K562 (cell line): ENCODE results near the gene CLSTN2. TPM values are rescaled to one million over a fixed set of nuclear protein-coding genes. Genes with fewer than 3 reads are reported as not detected.

Experiments used
- ATAC-seq: fragments of 200-7000 bp; cut with Tn5 transposase; 3 replicates; pipeline ENCODE4 v1.9.1; 2020; ENCODE audit warnings: moderate library complexity
- BruUV-seq: library from RNA; stranded (reverse); fragments of 400-500 nt; replicated peaks from 2 replicates; lab custom pipeline; 2021; lab: Mats Ljungman, UMichigan
- CTCF ChIA-PET: fragments of 300-600 bp; formaldehyde crosslinking; extraction: SDS; loops from one replicate; lab custom pipeline; 2021; ENCODE audit warnings: low intra/inter-chr PET ratio; lab: Yijun Ruan, JAX
- POLR2A ChIA-PET: fragments of 300-600, 350-650 bp; sonication (Branson Sonifier 250); formaldehyde crosslinking; extraction: SDS; loops from one replicate; lab custom pipeline; 2021; ENCODE audit warnings: antibody characterized with exemption, inconsistent platforms; lab: Yijun Ruan, JAX
- DNase-seq, 4 experiments: peaks; one replicate each; pipeline versions ENCODE4 v3.0.0 to v3.0.0-alpha.2; 2011 to 2018; ENCODE audit warnings: low spot score in 3 of 4, mixed read lengths in 3 of 4; ENCODE audit errors: extremely low read depth in 1 of 4
- FAIRE-seq: peaks from 2 replicates; lab custom pipeline; 2011; peaks lifted over from hg19 to GRCh38; lab: Jason Lieb, UNC
- H2AFZ ChIP-seq: 2 replicates; pipeline ENCODE4 v1.6.0; 2011; ENCODE audit warnings: low read depth, low read length, control low read depth, inconsistent platforms
- H3K27ac ChIP-seq: fragments of 200-600 bp; 3 replicates; pipeline ENCODE4 v1.8.0; 2011; ENCODE audit warnings: low read depth, mild to moderate bottlenecking, control low read depth, inconsistent platforms, low read length, moderate library complexity, mixed read lengths; ENCODE audit errors: extremely low read depth
- H3K27me3 ChIP-seq, 2 experiments: fragments of 300-600 bp in 1 of 2; 2 replicates in 1 of 2; 3 replicates in 1 of 2; pipeline versions ENCODE4 v1.6.0 to v1.8.0; 2011; ENCODE audit warnings: inconsistent platforms in 2 of 2, low read length in 2 of 2, mild to moderate bottlenecking in 1 of 2, mixed read lengths in 1 of 2, moderate library complexity in 1 of 2; ENCODE audit not compliant: control insufficient read depth in 2 of 2, insufficient read depth in 2 of 2
- H3K36me3 ChIP-seq: fragments of 300-600 bp; 3 replicates; pipeline ENCODE4 v1.8.0; 2011; ENCODE audit warnings: mild to moderate bottlenecking, low read length, inconsistent platforms; ENCODE audit not compliant: control insufficient read depth, insufficient read depth
- H3K4me1 ChIP-seq, 2 experiments: fragments of 200-600 bp in 1 of 2; replicated peaks in 1 of 2; 2 replicates in 1 of 2; 3 replicates in 1 of 2; pipeline versions ENCODE4 v1.5.1 to v1.8.0; 2011; ENCODE audit warnings: inconsistent platforms in 2 of 2, low read length in 2 of 2, mild to moderate bottlenecking in 1 of 2, mixed read lengths in 1 of 2, moderate library complexity in 1 of 2; ENCODE audit not compliant: control insufficient read depth in 2 of 2, insufficient read depth in 2 of 2
- H3K4me2 ChIP-seq: 2 replicates; pipeline ENCODE4 v1.6.1; 2011; ENCODE audit warnings: low read length, control low read depth, inconsistent platforms, mixed read lengths; ENCODE audit not compliant: insufficient read depth
- H3K4me3 ChIP-seq: fragments of 200-600 bp; sonication (generic), shearing (Covaris generic); 2 replicates; pipeline ENCODE4 v1.5.1; 2016; ENCODE audit warnings: control low read depth, inconsistent platforms
- H3K79me2 ChIP-seq: fragments of 200-600 bp; 3 replicates; pipeline ENCODE4 v1.8.0; 2011; ENCODE audit warnings: low read length, inconsistent platforms; ENCODE audit not compliant: control insufficient read depth, insufficient read depth
- H3K9ac ChIP-seq, 2 experiments: 2 replicates each; pipeline versions ENCODE4 v1.6.0 to v1.6.1; 2011; ENCODE audit warnings: low read depth in 2 of 2, low read length in 2 of 2, control low read depth in 1 of 2, inconsistent platforms in 1 of 2, mild to moderate bottlenecking in 1 of 2, mixed read lengths in 1 of 2; ENCODE audit not compliant: insufficient read depth in 1 of 2
- H3K9me1 ChIP-seq: one replicate; pipeline ENCODE4 v1.6.0; 2011; ENCODE audit warnings: inconsistent platforms, mild to moderate bottlenecking, low read length, moderate library complexity; ENCODE audit not compliant: control insufficient read depth, insufficient read depth
- H3K9me3 ChIP-seq: replicated peaks from 2 replicates; pipeline ENCODE4 v1.5.1; 2011; ENCODE audit warnings: low read depth, low read length, inconsistent platforms; ENCODE audit not compliant: control insufficient read depth, insufficient read depth
- H4K20me1 ChIP-seq: replicated peaks from 2 replicates; pipeline ENCODE4 v1.6.1; 2011; ENCODE audit warnings: low read length, inconsistent platforms, mixed read lengths; ENCODE audit not compliant: control insufficient read depth, insufficient read depth
- EP400 ChIP-seq: fragments of 450-650 bp; IDR thresholded peaks from 2 replicates; pipeline ENCODE4 v1.6.1; 2017; ENCODE audit warnings: antibody characterized with exemption, mild to moderate bottlenecking, moderate library complexity
- EWSR1 ChIP-seq: fragments of 450-650 bp; IDR thresholded peaks from 2 replicates; pipeline ENCODE4 v1.6.1; 2018; ENCODE audit warnings: borderline replicate concordance, mild to moderate bottlenecking, low read depth, moderate library complexity; ENCODE audit not compliant: partially characterized antibody
- FOXA3 ChIP-seq, 2 experiments: fragments of 450-650 bp in 1 of 2; sonication (generic) in 1 of 2; formaldehyde crosslinking; IDR thresholded peaks in 1 of 2; conservative IDR thresholded peaks in 1 of 2; 2 replicates each; pipeline versions ENCODE4 v1.4.0 to v1.8.0; 2020 to 2022; ENCODE audit warnings: mild to moderate bottlenecking in 2 of 2, missing genetic modification reagents in 1 of 2
- GTF2A2 ChIP-seq: IDR thresholded peaks from 2 replicates; pipeline ENCODE4 v1.6.1; 2016; ENCODE audit warnings: mild to moderate bottlenecking, missing genetic modification characterization, missing compliant biosample characterization
- IRF1 ChIP-seq: sonication (generic); formaldehyde crosslinking; IDR thresholded peaks from 2 replicates; pipeline ENCODE4 v1.8.0; 2022; ENCODE audit warnings: missing genetic modification reagents, mild to moderate bottlenecking, borderline replicate concordance
- JUND ChIP-seq, 2 experiments: IDR thresholded peaks; 2 replicates in 1 of 2; 3 replicates in 1 of 2; pipeline ENCODE4 v1.6.1; 2011; ENCODE audit warnings: borderline replicate concordance in 2 of 2, low read depth in 2 of 2, low read length in 2 of 2, improper control_type of control experiment in 1 of 2, missing biosample characterization in 1 of 2, missing genetic modification characterization in 1 of 2, missing genetic modification reagents in 1 of 2
- MITF ChIP-seq: IDR thresholded peaks from 2 replicates; pipeline ENCODE4 v1.6.1; 2014; ENCODE audit warnings: antibody characterized with exemption
- PPARD ChIP-seq: fragments of 250-450 bp; sonication (Bioruptor Pico); IDR thresholded peaks from 2 replicates; pipeline ENCODE4 v1.8.0; 2022; ENCODE audit warnings: inconsistent platforms, mild to moderate bottlenecking, moderate library complexity
- PTTG1 ChIP-seq: fragments of 450-650 bp; IDR thresholded peaks from 2 replicates; pipeline ENCODE4 v1.6.1; 2016; ENCODE audit warnings: low read depth, mild to moderate bottlenecking, missing genetic modification characterization, missing compliant biosample characterization
- SIX5 ChIP-seq, 2 experiments: IDR thresholded peaks; 2 replicates each; pipeline ENCODE4 v1.6.1; 2011; ENCODE audit warnings: low read length in 2 of 2, borderline replicate concordance in 1 of 2, low read depth in 1 of 2, mild to moderate bottlenecking in 1 of 2, moderate library complexity in 1 of 2; ENCODE audit not compliant: insufficient read depth in 1 of 2
- STAT5B ChIP-seq: fragments of 250-450 bp; sonication (Bioruptor Pico); IDR thresholded peaks from 2 replicates; pipeline ENCODE4 v1.8.0; 2021; ENCODE audit warnings: mild to moderate bottlenecking, inconsistent platforms
- TFAM ChIP-seq: fragments of 250-450 bp; sonication (Bioruptor Pico); conservative IDR thresholded peaks from 2 replicates; pipeline ENCODE4 v1.5.0; 2021; ENCODE audit warnings: mild to moderate bottlenecking, moderate library complexity
- ZKSCAN8 ChIP-seq: fragments of 200-800 bp; sonication (Bioruptor generic); IDR thresholded peaks from 2 replicates; pipeline ENCODE4 v1.6.1; 2016; ENCODE audit warnings: missing genetic modification characterization, missing compliant biosample characterization
- ZNF134 ChIP-seq: fragments of 250-450 bp; sonication (Bioruptor Pico); conservative IDR thresholded peaks from 2 replicates; pipeline ENCODE4 v1.4.0; 2020
- ZNF263 ChIP-seq: sonication (generic); formaldehyde crosslinking; IDR thresholded peaks from 2 replicates; pipeline ENCODE4 v1.8.0; 2022; ENCODE audit warnings: mild to moderate bottlenecking, missing genetic modification reagents, borderline replicate concordance
- ZNF347 ChIP-seq: fragments of 450-650 bp; formaldehyde crosslinking; IDR thresholded peaks from 2 replicates; pipeline ENCODE4 v1.4.0; 2020; ENCODE audit warnings: low read depth, mild to moderate bottlenecking, moderate library complexity
- ZNF583 ChIP-seq: fragments of 250-450 bp; sonication (Bioruptor Pico); IDR thresholded peaks from 2 replicates; pipeline ENCODE4 v1.4.0; 2020
- ZNF699 ChIP-seq: fragments of 250-450 bp; sonication (Bioruptor Pico); IDR thresholded peaks from 2 replicates; pipeline ENCODE4 v1.8.0; 2021; ENCODE audit warnings: mild to moderate bottlenecking, moderate library complexity; ENCODE audit not compliant: insufficient replicate concordance
- ZZZ3 ChIP-seq: fragments of 450-650 bp; IDR thresholded peaks from 2 replicates; pipeline ENCODE4 v1.6.1; 2016; ENCODE audit warnings: antibody characterized with exemption, mild to moderate bottlenecking, moderate library complexity
- WGBS: fragments of 100-300 bp; shearing (Covaris generic); methylation state at CpG from one replicate; pipeline ENCODE4 v1.1.6; 2016; ENCODE audit warnings: low coverage, mixed read lengths; ENCODE audit not compliant: insufficient coverage; ENCODE audit errors: missing lambda C conversion rate; 5-methylcytosine and 5-hydroxymethylcytosine counted together
- in situ Hi-C: fragments of 300-500 bp; cut with MboI; formaldehyde crosslinking; loops from 4 replicates; pipeline ENCODE4 v1.15.0; 2018; ENCODE audit warnings: inconsistent platforms, mixed read lengths
- intact Hi-C: fragments of 100-400 bp; cut with micrococcal nuclease; formaldehyde crosslinking; loops from 2 replicates; pipeline ENCODE4 v1.14.2; 2022
- polyA plus RNA-seq, 8 experiments: library from polyadenylated mRNA; depleted of rRNA in 4 of 8; stranded (reverse) in 5 of 8; unstranded in 3 of 8; fragments of >200 nt; fragmentation: Nextera tagmentation in 2 of 8; fragmentation: Illumina TruSeq in 1 of 8; extraction: Ambion mirVana in 2 of 8; extraction: Trizol in 1 of 8; gene quantifications; 2 replicates each; pipeline versions ENCODE4 v1.2.1 to v1.2.3, GENCODE V29; 2011 to 2014; ENCODE audit warnings: inconsistent platforms in 1 of 8, missing spikeins in 1 of 8
- total RNA-seq, 7 experiments: library from RNA; depleted of rRNA in 6 of 7; stranded (reverse); fragments of >200 nt in 6 of 7; fragmentation: Illumina TruSeq in 2 of 7; extraction: Trizol in 2 of 7; gene quantifications; 2 replicates each; pipeline versions ENCODE4 v1.2.1 to v1.2.3, GENCODE V29; 2011 to 2021; ENCODE audit warnings: low replicate concordance in 1 of 7
- TF ChIP-seq, protein P1 (sequence below): fragments of 450-650 bp; formaldehyde crosslinking; conservative IDR thresholded peaks from 2 replicates; pipeline ENCODE4 v1.4.0; 2022; ENCODE audit warnings: mild to moderate bottlenecking, missing genetic modification characterization

CLSTN2 gene
- total and polyA plus RNA-seq, 9 of the 15 experiments (the other 6 are each of a cell fraction or from before 2014, with no cell fraction given), result 0.02 to 0.04 (median 0.04) TPM; not detected in 6

DNA sequence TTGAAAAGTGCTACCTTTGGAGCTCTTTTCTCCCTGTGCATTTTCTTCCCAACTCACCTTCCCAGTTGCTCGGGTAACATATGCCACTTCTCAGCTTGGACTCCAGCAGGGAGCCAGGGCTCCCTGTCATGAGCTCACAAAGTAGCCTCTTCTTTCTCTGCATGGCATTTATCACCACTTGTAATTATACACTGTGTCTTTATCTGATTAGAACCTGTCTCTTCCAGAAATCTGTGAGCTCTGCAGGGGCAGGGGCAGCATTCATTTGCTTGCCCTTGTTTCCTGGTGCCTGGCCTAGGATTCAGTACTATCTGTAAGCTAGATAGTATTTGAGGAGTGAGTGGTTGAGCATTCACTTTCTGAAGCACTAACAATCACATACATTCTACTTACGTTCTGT is 100.9 kb downstream of the CLSTN2 start:
- DNase-seq (no peak), FAIRE-seq (no peak), ATAC-seq (no peak)
- H3K9me3 ChIP-seq, result no peaks in the 10 kb centered on the region
- no TSS peak for BruUV-seq
- H3K27me3 ChIP-seq, result no peaks in the 10 kb centered on the region
- H4K20me1 ChIP-seq, result no peaks in the 10 kb centered on the region; the same call in 1 of the 2 replicates
- no peaks in the 10 kb centered on the region for H3K36me3 ChIP-seq
- in situ Hi-C loops, result no loop called here
- H3K27ac ChIP-seq, result no peak overlapping the region
- no peak overlapping the region for H3K4me2 ChIP-seq
- H3K9me1 ChIP-seq, result no peaks in the 10 kb centered on the region
- H3K4me3 ChIP-seq, result no peak overlapping the region
- ChIA-PET CTCF (no interaction called here), POLR2A (interaction anchor here (0.6 kb wide), 1 partner anchor 9 kb away, joined by 3 read pairs; no protein-coding TSS in a partner anchor)
- H3K79me2 ChIP-seq, result no peaks in the 10 kb centered on the region
- intact Hi-C loops, result no loop called here
- WGBS, result 0% methylated on average over 2 of the region's 2 CpGs
- H3K4me1 ChIP-seq, result no peaks in the 10 kb centered on the region
- TF ChIP-seq ZNF263, result no peak
- TF ChIP-seq ZNF699 (CRISPR knock-in tag), result no peak
- TF ChIP-seq EP400, result no peak
- no peak for TF ChIP-seq ZZZ3
- TF ChIP-seq TFAM (CRISPR knock-in tag), result no peak
- TF ChIP-seq PPARD, result no peak
- TF ChIP-seq IRF1, result no peak
- no peak for TF ChIP-seq ZNF583 (CRISPR knock-in tag)
- no peak for TF ChIP-seq STAT5B (CRISPR knock-in tag)
- TF ChIP-seq PTTG1, result no peak
- TF ChIP-seq ZNF134 (CRISPR knock-in tag), result no peak
- no peak for TF ChIP-seq EWSR1
- TF ChIP-seq ZNF347, result no peak
- TF ChIP-seq SIX5 (IDR thresholded peaks at IDR 0.05; ENCODE audit: borderline replicate concordance in 1 of 2, insufficient read depth in 1 of 2, low read depth in 1 of 2, low read length in 2 of 2), result no peak
- no peak for TF ChIP-seq MITF
- TF ChIP-seq, protein P1, sequence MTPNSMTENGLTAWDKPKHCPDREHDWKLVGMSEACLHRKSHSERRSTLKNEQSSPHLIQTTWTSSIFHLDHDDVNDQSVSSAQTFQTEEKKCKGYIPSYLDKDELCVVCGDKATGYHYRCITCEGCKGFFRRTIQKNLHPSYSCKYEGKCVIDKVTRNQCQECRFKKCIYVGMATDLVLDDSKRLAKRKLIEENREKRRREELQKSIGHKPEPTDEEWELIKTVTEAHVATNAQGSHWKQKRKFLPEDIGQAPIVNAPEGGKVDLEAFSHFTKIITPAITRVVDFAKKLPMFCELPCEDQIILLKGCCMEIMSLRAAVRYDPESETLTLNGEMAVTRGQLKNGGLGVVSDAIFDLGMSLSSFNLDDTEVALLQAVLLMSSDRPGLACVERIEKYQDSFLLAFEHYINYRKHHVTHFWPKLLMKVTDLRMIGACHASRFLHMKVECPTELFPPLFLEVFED, result no peak
- no peak for TF ChIP-seq FOXA3 (CRISPR knock-in tag; conservative IDR thresholded peaks at IDR 0.05 in 1 of 2, IDR thresholded peaks at IDR 0.05 in 1 of 2)
- no peak for TF ChIP-seq JUND (IDR thresholded peaks at IDR 0.05; ENCODE audit: borderline replicate concordance, low read depth, low read length)
- TF ChIP-seq JUND (tag; IDR thresholded peaks at IDR 0.05; ENCODE audit: borderline replicate concordance, low read depth, low read length), result no peak
- TF ChIP-seq GTF2A2, result no peak
- no peak for TF ChIP-seq ZKSCAN8 (CRISPR knock-in tag)
- no peak overlapping the region for H3K9ac ChIP-seq
- H2AFZ ChIP-seq, result no peak overlapping the region
